Activated CD4-positive, alpha-beta T cell treated with anti-CD3 and anti-CD28 coated beads for 48 hours (primary cell): Measurements from ENCODE around the gene PATJ.

Experiments
- DNase-seq: peaks from one replicate; pipeline ENCODE4 v3.0.0-alpha.2; 2020

PATJ gene

DNA sequence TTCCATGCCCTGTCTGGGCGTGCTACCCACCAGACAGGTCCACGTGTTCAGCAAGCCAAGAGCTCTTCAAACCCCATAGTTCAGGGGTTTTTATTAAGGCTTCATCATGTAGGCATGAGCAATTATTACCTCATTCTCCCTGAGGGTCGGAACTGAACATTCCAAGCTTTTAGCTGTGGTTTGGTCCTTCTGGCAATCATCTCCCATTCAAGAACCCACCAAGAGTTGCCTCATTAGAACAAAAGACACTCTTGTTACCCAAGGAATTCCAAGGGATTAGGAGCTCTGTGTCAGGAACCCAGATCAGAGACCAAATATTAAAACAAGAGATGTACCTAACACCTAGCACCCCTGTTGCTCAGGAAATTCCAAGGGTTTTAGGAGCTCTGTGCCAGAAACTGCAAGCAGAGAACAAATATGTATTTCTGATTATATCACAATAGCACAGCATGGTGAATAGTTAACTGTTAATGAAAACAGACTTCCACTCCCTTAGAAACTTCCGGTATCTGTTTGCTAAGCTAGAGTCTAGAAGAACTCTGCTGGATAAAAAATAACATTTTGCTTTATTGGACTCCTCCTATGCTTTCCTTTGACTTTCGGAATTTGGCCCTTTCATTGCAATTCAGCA lies 251.2 kb downstream of the PATJ start:
- no peak for DNase-seq

DNA sequence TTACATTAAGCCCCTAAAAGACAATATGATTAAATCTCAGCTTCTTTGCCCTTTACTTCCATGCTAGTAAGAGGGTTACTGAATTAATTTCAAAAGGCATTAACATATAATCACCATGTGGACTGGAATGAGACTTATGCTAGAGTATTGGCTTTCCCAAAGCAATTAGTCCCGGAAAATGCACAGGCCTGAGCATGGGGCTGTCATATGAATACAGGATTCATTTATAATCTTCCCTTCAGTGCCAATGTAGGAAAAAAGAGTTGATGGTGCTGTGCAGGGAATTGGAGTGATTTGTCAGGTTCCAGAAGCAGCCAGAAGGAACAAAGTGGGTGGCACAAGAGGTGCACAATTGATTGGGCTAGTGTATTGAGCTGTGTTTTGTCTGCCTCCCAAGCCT lies 253.4 kb downstream of the PATJ start:
- DNase-seq = no peak

DNA sequence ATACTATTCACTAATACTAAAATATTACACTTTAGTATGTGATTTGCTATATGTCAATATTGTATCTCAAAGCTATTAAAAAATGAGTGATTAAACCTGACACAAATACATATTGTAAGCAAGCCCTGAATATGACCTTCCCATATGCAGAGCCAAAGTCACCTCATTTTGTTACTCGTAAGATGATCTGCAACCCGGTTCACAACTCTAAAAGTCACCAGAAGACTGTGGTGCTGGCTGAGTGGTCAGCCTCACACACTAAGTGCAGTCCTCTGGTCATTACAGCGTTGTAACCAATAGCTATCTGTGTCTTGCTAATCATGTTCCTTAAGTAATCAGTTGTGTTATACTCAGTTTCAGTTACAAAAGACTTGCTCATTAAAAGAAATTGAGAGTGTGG lies 254.8 kb downstream of the PATJ start:
- no peak for DNase-seq

DNA sequence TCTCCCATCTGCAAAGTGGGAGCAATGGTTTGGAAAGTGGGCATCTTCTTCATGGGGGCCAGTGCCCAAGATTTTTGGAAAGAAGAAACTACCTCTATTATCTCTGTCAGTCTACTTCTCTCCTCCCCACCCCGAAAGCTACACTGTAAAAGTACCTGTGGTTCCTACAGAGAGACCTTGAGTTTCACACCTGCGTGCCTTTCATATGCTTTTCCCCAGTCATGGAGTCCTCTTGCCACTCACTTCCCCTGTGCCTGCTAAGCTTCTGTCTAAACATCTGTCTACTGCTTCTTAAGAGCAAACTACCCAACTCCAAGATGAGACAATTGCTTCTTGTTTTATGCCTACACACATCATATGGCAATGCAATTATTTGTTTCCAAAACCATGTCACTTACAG lies 261.5 kb downstream of the PATJ start:
- DNase-seq = no peak

DNA sequence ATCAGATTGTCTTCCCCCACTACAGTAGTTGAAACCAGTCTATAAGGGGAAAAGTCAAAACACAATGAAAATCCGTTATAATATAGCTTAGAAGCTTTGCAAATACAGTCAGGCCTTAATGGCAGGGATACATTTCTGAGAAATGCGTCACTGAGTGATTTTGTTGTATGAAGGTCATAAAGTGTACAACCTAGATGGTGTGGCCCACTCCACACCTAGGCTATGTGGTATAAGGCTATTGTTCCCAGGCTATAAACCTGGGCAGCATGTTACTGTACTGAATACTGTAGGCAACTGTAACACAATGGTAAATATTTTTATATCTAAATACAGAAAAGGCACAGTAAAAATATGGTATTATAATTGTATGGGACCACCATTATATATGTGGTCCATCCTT lies 264.4 kb downstream of the PATJ start:
- no peak for DNase-seq

DNA sequence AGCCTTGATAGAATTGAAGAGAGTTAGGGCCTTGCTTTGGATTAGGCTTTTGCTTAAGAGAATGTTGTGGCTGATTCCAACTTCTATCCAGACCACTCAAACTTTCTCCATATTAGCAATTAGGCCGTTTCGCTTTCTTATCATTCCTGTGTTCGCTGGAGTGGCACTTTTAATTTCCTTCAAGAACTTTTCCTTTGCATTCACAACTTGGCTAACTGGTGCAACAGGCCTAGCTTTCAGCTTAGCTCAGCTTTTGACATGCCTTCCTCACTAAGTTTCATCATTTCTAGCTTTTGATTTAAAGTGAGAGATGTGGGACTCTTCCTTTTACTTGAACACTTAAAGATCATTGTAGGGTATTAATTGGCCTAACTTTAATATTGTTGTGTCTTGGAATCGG lies 268.7 kb downstream of the PATJ start:
- no peak for DNase-seq

DNA sequence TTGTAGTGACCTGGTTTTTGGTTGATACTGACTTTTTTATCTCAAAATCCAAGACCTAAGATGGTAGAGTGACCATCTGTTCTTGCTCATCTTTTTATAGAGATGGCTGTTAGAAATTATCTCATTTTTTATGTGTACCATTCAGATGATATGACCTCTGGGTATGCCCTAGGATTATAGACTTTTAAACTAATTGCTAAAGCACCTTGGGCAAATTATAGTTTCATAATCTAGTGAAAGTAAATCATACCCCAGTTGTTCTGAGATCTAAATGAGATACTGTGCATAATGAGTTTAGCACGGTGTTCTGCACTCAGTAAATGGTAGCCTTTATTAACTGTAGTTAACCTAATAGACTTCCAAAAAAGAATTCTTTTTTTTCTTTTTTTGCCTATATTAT lies 269.8 kb downstream of the PATJ start:
- no peak for DNase-seq

DNA sequence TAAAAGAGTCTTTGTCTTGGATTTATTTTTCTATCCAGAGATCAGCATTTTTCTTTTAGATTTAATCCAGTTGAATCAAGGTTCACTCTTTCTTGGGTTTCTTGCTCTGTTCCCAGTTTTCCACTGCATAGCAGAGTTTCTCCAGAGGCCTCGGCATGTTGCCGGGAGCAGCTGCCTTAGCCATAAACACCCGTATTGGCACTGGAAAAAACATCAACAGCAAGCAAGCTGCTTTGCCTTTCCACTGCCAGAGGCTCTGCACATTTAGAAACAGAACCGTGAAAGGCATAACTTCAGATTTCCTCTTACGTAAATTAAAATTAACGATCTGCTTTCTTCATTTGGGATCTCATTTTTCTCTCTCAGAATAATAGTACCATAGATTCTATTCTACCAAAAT lies 270.6 kb downstream of the PATJ start:
- no peak for DNase-seq

DNA sequence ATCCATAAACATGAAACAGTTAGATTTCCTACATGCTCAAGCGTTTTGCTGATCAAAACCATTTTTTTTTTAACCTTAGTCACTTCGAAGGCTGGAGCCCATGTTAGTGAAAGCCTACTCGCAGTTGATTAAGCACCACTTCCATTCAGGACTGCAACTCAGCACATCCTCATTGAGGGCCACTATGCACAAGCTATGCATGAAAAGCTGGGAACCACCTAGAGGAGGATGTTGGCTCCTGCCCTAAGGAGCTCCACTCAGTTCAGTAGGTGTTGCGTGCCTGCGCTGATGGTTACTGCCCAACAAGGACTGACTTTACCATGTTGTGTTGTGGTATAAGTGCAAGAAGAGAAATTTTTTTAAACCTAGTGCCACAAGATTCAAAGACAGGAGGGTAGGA lies 271.0 kb downstream of the PATJ start:
- no peak for DNase-seq

DNA sequence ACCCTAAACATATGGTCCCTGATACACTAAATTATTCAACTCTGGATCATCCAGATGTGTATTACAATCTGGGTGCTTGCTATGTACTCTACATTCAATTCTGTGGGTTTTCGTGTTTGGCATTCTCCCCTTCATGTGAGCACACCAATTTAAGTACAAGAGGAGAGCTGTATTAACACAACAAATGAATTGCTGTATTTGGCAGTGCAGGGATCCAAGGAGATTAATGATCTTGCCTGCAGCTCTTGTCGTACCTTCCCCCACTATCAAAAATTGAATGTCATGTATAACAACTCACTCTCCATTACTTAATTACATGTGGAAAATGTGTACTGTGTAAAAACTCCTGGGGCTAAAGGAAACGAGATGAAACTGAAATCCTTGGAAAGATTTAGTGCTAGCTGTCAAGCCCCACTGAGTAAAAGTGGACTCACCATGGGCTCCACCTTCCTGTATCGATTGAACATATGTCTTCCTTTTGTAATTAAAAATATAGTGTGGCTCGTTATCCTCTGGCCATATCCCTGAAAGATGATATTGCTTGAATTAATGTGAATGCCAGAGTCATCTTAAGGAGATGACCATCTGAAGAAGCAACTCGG lies 280.2 kb downstream of the PATJ start:
- DNase-seq = no peak

DNA sequence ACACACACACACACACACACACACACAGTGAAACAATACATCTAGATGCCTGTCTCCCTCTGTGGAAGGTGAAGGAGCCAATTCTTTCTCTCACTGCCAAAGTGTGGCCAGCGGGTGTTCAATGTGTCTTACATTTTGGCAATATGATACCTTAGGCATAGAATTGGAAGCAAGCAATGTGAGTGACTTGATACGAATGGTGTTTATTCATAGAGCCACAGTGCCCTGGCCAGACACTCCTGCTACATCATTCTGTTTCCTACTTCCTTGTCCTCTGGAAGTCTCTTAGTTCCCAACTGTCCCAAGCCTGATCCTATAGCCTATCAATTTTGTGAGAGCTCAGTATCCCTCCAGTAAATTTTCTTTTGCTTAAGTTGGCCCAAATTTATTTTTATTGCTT lies 282.4 kb downstream of the PATJ start:
- DNase-seq = no peak

DNA sequence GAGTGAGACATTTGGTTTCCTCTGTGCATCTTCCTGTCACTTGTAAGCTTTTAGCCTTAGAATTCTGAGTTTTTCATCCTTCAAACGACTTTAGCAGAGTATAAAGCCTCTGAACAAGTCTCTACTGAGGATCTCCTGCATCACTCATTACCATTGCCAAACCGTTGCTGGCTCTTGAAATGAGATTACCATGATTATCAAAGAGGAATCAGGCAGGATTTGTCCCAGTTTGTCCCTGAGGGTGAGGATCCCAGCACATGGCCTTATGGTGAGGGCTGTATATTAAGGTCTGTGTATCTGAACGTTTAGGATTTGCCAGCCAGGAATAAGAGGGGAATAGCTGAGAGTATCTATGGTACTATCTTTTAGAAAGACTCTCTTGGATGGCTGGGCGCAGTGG lies 282.9 kb downstream of the PATJ start:
- DNase-seq = no peak

DNA sequence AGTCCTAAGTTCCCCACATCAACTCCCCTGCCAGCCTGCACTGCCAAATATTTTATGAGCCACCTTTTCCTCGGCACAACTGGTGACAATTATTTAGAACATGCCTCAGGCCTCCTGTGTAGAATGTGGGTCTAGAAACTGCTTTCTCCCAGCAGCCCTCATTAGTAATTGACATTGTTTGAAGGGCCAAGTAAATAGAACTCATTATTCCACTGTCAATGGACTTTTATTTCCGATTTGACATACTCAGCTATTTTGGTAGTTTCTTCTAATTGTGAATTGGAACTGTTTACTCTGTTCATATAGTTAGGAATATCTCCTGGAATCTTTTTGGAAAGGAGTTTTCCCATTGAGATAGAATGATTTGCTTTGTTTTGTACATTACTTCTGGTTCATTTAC lies 283.6 kb downstream of the PATJ start:
- DNase-seq = no peak

DNA sequence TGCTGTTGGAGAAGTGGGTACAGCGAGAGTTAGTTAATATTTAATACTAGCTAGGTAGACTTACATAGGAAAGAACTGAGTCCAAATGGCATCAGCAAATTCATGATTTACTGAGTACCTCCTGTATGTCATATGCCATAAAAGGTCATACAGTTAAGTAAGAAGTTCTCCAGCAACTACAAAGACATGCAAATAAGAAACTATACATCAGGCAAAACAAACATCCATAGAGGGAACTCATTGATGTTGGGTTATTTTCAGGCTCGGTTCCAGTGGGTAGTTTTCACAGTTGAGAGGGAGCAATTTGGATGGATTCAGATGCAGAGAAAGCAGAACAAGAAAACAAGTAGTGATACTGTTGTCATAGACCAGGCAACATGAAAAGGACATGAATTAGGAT lies 287.4 kb downstream of the PATJ start:
- DNase-seq = no peak

DNA sequence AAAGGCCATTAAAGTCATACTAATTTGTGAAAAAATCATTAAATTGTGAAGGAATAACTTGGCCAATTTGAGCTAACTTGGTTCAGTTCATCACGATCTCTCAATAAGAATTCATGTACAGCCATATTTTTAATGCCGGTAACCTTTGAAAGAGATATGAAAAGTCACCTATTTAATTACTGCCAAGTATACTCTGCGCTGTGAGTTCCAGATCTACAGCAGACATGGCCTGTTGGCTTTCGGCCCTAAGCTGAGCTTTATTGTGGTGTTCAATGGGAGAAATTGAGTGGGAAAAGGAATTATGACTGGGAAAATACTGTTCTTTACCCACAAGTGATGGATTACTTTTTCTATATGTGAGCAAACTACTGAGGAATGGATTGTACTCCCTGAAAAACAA lies 292.5 kb downstream of the PATJ start:
- DNase-seq = no peak

DNA sequence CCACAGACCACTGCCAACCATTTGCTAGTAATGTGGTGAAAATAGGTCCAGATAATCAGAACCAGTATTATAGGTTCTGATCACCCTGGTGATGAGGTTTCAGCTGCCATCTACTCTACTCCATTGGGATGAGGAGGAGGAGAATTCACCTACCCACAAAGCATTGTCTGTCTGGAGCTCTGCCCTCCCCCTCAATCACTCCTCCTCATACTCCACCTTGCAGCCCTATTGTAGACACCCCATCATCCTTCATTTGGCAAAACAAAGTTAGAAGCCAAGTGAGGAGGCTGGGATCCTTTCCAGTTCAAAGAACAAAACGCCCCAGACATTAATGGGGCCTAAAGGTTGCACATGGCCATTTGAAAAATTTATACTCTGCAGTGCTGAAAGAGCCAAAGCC lies 295.0 kb downstream of the PATJ start:
- no peak for DNase-seq

DNA sequence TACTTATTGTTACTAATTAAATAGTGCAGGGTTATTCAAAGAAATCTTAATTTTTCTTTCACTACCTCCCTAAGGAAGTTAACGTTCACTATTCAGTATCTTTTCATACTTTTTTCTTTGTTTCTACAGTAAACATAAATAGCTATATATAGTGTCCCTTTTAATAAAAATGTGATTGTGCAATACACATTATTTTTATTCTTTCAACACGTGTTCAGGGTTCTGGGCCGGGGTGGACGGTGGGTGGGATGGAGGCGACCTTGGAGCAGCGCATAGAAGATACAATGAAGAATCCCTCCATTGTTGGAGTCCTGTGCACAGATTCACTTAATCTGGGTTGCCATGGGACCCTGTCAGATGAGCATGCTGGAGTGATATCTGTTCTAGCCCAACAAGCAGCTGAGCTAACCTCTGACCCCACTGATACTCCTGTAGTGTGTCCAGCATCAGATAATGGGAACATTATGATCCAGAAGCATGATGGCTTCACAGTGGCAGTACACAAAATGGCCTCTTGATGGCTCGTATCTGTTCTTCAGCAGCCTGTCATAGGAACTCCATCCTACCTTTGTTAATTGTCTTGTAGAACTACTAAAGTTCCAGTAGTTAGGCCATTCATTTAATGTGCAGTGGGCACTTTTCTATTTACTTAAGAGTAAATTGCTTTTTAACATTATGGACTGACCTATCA lies 296.5 kb downstream of the PATJ start:
- DNase-seq = no peak

DNA sequence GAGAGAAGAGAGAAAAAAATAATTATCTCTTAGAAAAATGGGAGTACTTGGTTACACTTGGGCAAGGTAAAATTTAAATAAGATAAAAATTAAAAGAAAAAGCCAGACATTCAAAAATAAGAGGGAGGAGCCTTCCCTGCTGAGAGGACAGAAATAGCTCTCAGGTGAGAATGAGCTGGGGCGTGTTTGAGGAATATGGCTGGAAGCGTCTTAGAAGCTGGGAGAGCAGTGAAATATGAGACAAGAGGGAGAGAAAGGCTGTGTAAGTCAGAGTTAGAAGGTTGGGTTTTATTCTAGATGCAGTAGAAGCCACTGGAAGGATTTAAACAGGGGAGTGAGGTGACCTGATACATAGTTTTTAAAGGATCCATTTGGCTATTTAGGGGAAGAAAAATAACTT lies 298.2 kb downstream of the PATJ start:
- no peak for DNase-seq

DNA sequence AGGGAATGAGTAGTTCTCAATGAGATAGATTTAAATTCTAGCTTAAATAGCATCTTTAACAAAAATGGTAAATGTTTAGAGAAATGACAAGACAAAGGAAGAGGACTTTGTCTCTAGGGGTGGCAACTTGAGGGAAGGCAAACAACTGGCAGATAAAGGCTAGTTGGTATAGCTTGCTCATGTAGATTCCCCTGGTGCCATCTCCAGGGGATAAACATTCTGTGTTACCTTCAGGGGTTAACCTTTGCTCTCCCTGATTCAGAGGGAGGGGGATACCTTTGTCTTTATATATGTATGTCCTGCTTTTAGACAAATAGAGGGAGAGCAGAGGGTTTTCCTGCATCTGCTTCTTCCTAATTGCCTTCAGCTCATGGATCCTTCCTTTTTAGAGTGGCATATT lies 298.7 kb downstream of the PATJ start:
- DNase-seq = no peak

DNA sequence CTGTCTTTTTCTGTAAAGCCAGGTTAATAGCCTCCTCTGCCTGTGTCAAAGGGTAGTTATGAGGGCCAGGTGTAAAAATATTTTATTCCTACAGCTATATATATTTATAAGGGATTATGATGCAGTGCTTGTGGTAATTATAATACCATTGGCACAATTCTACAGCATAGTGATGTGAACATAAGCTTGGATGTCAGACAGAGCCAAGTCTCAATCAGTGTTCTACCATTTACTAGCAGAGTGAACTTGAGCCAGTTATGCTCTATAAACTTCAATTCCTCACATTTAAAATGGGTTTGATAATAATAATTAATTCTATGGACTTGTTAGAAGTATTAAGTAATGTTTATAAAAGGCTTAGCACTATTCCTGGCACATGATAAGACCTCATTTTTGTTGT lies 300.9 kb downstream of the PATJ start:
- no peak for DNase-seq

DNA sequence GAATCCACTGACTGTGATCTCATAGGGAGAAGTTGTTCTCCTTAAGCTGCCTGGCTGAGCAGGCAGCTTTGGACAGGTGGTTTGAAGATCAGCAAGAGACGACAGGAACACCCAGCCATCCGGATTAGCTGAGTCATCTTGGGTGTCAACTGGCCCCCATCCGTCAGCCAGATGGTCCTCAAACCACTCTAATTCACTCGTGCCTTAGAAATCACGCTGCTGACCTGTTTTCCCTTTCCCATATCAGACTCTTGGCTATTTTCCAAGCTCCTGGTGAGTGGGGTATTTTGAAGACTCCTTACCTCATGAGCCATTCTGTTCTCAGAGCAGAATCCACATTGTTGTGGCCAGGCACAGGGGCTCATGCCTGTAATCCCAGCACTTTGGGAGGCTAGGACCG lies 303.3 kb downstream of the PATJ start:
- no peak for DNase-seq

DNA sequence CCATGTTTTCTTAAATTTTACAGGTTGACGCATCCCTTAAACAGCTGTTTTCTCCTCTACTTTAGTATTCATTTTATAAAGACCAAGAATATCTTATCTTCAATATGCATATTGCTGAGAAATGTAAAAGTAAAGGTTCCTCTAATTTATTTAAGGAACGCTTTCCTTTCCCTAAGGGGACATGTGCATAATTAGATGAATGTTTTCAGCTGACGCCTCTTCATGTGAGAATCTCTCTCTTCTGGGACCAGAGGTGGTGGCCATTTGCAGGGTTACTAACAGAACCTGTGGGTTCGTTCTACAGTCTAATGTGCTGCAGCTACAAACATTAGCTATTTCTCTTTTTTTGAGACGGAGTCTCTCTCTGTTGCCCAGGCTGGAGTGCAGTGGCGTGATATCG lies 304.6 kb downstream of the PATJ start:
- no peak for DNase-seq

DNA sequence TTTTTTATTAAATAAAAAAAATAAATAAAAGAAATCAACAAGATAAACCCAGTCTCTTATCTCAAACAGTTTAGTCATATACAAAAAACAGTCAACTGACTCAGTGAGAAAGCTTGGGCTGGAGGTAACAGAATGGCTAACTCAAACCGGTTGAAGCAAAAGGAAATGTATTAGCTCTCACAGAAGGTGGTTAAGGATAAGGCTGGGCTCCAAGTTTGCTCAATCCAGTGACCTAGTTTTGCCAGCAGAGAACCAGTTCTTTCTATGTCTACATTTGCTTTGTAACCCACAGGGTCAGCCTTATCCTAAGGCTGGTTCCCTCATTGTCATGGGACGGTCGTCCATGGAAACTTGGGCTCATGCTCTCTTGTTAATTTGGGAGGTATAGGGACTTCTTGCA lies 307.9 kb downstream of the PATJ start:
- DNase-seq = no peak

DNA sequence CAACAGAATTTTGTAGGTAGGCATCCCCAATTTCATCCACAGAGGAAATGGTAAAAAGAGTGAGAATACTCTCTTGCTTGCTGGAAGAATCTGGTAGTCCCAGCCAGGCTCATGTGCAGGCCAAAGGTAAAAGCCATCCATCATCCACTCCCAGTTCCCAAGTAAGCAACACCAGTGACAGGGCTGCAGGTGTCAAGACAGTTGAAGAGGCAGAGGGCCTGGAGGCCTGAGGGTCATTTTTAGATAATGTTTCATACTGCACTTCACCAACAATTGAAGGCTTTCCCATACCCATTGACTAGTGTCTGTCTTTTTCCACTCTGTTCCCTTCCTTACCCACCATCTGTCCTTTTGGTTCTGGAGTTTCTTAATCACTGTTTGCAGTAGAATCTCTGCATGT lies 310.7 kb downstream of the PATJ start:
- no peak for DNase-seq

DNA sequence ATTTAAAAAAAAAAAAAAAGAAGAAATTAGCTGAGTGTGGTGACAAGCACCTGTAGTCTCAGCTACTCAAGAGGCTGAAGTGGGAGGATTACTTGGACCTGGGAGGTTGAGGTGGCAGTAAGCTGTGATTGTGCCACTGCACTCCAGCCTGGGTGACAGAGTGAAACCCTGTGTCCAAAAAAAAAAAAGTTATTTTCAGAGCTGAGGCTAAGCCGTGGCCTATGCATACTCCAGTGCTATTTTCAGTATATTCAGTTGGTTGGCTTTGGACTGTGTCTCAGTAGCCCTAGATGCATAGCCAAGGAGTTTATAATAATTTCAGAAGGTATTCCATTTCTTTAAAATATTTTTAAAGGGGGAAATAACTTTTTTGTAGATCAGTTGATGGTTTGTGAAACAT lies 311.9 kb downstream of the PATJ start:
- DNase-seq = no peak
